Loucy (cell line): ENCODE data around the gene MXRA8.

ENCODE experiments used
- CTCF ChIP-seq: fragments of 200-600 bp; sonication (generic); conservative IDR thresholded peaks from 2 replicates; pipeline ENCODE4 v1.5.1; 2014; ENCODE audit warnings: mild to moderate bottlenecking, antibody characterized with exemption, low read length
- EZH2phosphoT487 ChIP-seq: fragments of 200-600 bp; IDR thresholded peaks from 2 replicates; pipeline ENCODE4 v1.6.1; 2018; ENCODE audit warnings: antibody characterized with exemption, mild to moderate bottlenecking, moderate library complexity, borderline replicate concordance

- TF ChIP-seq CTCF (no peak), EZH2phosphoT487 (no peak)
Measured at GRCh38 chr1:1319646-1319941, 38.8 kb downstream of the MXRA8 start.
